ENCODE data around the gene CDKAL1.

GRCh38 chr6:20693466-20694063 is 159.3 kb downstream of the CDKAL1 start:
- TF ChIP-seq SIN3A (IDR thresholded peaks at IDR 0.05; ENCODE audit: borderline replicate concordance, insufficient read depth, low read length) (no peak), FOXP2 (optimal IDR thresholded peaks at IDR 0.05; ENCODE audit: borderline replicate concordance, extremely low read depth, extremely low read length, insufficient read depth) (no peak), TAF1 (IDR thresholded peaks at IDR 0.05; ENCODE audit: borderline replicate concordance, insufficient read depth, low read length) (no peak)
